ENCODE data around the gene SLC22A5.
A peak's percentile ranks its signal among the peaks of the same experiment; 100 is the strongest.

Gene SLC22A5

GRCh38 chr5:132369474-132370180 is at the start of gene SLC22A5:
Gene SLC22A5 (plus strand): TSS chr5:132369710. CDS start chr5:132369973, 263 bp downstream.
- peak; percentile 70 for DNase-seq

- no peak for DNase-seq
Measured at GRCh38 chr5:132319975-132320374, 49.5 kb upstream of the SLC22A5 start.

GRCh38 chr5:132321109-132321721 is 48.3 kb upstream of the SLC22A5 start:
- DNase-seq: no peak

GRCh38 chr5:132322266-132322665 is 47.2 kb upstream of the SLC22A5 start:
- DNase-seq: no peak

GRCh38 chr5:132323202-132323601 is 46.3 kb upstream of the SLC22A5 start:
- no peak for DNase-seq

- no peak for DNase-seq
Measured at GRCh38 chr5:132325691-132326090, 43.8 kb upstream of the SLC22A5 start.

GRCh38 chr5:132327252-132327955 is 42.1 kb upstream of the SLC22A5 start:
- DNase-seq: no peak

- DNase-seq: no peak
Measured at GRCh38 chr5:132334812-132335211, 34.7 kb upstream of the SLC22A5 start.

GRCh38 chr5:132335402-132335801 is 34.1 kb upstream of the SLC22A5 start:
- no peak for DNase-seq

- no peak for DNase-seq
Measured at GRCh38 chr5:132339502-132339901, 30.0 kb upstream of the SLC22A5 start.

GRCh38 chr5:132342291-132343180 is 27.0 kb upstream of the SLC22A5 start:
- no peak for DNase-seq

GRCh38 chr5:132344775-132345514 is 24.6 kb upstream of the SLC22A5 start:
- no peak for DNase-seq

GRCh38 chr5:132353486-132353995 is 16.0 kb upstream of the SLC22A5 start:
- DNase-seq: no peak

- DNase-seq: no peak
Measured at GRCh38 chr5:132354381-132355139, 14.9 kb upstream of the SLC22A5 start.

GRCh38 chr5:132355140-132355765 is 14.3 kb upstream of the SLC22A5 start:
- no peak for DNase-seq

- no peak for DNase-seq
Measured at GRCh38 chr5:132358775-132359174, 10.7 kb upstream of the SLC22A5 start.

GRCh38 chr5:132362086-132362485 is 7.4 kb upstream of the SLC22A5 start:
- DNase-seq: no peak

- no peak for DNase-seq
Measured at GRCh38 chr5:132363431-132364112, 5.9 kb upstream of the SLC22A5 start.

- DNase-seq: peak in 1 of 2 donors; percentile 39
Measured at GRCh38 chr5:132364319-132364718, 5.2 kb upstream of the SLC22A5 start.

- no peak for DNase-seq
Measured at GRCh38 chr5:132365213-132365612, 4.3 kb upstream of the SLC22A5 start.
